ELR (cell line): ENCODE results near the gene SLC6A6.

Experiments
- DNase-seq: peaks from one replicate; pipeline ENCODE4 v3.0.0-alpha.2; 2015; ENCODE audit warnings: low read depth

Gene SLC6A6

DNA sequence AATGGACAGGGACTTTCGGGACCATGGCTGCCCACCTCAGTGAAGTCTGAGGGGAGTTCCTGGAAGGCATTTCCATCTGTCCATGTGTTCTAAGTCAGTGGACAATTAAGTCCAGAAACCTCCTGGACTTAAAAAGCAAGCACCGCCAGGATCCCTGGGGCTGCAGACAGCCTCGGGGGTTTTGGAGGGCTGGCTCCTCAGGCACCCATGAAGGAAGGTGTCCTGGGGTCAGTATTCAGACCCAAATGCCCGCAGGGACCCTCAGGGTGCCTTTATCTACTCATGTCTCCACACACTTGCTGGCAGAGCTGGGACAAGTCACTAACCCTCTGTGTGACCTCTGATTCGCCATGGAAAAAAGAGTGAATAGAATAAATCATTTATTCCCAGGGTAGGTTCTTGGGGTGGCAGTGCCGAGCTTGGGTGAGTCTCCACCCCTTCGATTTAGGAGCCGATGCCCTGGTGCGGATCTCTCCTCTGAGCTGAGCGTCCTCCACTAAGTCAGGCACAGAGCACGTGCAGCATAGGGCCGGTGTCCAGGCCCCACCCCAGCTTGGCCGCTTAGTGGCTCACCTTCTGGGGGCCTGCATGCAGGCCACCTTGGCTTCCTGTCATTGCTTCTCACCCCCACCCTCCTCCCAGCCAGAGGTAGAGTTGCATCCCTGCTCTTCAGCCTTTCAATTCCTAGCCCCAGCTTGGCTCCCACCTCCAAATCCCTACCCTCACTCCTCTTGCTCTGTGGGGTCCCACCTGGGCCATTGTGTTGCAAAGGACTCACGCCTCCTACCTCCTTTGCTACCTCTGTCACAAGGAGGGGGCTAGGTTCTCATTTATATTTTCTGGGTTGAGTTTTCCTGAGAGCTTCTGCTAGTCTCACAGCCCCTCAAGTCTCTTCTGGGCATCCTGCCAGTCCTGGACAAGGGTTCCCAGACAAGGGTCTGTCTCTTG is 19.9 kb downstream of the SLC6A6 start:
- no peak for DNase-seq

- no peak for DNase-seq
Observed at GRCh38 chr3:14423197-14423743, 20.9 kb downstream of the SLC6A6 start.

DNA sequence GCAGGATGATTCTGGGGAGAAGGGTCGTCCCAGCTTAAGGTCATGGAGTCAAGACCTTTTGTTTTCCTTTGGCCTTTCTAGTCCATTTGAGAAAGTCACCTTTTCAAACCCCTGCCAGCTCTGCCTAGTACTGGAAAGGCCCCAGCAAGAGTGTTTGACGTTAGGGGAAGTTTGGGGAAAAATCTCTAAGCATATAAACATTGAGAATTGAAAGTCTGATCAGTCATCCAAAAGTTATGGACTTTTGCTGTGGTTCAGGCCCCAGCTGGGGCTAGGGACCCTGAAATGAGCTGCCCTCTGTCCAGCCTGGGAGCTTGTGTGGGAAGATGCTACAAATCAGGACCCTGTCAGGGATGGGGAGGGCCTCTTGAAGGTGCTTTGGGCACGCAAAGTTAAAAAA is 21.6 kb downstream of the SLC6A6 start:
- no peak for DNase-seq

- peak; percentile 58 for DNase-seq
Observed at GRCh38 chr3:14424711-14425580, 22.5 kb downstream of the SLC6A6 start.

DNA sequence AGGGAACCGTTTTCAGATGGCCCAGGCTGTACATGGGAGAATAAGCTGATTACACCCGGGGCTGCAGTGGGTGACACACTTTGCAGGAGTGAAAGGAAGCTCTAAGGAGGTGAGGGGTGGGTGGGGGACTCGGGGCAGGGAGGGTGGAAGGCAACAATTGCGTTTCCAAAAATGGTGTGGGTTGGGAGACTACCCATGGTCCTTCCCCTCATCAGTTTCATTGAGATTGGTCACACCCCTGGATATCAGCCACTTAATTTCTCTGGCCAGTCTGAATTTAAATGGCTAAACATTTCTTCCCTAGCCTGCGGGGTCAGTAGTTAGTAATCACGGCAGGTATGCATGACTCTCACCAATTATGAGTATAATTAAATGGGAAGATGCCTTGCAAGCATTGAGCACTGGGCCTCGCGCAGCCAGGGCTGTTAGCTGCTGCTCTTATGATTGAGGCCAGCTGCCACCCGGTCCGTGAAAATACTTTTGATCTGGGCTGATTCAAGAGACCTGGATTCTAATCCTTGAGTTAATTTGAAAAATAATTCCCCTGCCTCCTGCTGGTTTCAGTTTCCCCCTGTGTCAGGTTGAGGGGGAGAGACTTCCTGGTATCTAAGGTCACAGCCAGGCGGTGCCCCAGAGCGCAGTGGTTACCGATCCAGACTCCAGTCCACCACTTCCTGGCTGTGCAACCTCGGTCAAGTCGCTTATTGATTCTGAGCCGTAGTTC is 23.3 kb downstream of the SLC6A6 start:
- peak; percentile 54 for DNase-seq

DNA sequence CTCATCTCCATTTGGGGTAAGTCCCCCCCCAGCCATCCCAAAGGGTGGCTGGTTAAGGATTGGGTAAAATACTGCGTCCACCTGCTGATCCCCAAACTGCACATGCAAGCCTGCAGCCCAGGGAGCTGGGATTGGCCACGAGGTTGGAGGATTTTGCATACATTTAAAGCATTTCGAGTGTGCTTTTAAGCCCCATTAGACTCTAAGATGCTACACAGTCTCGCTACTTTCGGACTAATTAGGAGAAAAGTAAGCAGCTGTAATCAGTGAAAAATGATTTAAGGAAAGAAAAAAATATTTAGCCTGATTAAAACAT is 23.9 kb downstream of the SLC6A6 start:
- no peak for DNase-seq

DNA sequence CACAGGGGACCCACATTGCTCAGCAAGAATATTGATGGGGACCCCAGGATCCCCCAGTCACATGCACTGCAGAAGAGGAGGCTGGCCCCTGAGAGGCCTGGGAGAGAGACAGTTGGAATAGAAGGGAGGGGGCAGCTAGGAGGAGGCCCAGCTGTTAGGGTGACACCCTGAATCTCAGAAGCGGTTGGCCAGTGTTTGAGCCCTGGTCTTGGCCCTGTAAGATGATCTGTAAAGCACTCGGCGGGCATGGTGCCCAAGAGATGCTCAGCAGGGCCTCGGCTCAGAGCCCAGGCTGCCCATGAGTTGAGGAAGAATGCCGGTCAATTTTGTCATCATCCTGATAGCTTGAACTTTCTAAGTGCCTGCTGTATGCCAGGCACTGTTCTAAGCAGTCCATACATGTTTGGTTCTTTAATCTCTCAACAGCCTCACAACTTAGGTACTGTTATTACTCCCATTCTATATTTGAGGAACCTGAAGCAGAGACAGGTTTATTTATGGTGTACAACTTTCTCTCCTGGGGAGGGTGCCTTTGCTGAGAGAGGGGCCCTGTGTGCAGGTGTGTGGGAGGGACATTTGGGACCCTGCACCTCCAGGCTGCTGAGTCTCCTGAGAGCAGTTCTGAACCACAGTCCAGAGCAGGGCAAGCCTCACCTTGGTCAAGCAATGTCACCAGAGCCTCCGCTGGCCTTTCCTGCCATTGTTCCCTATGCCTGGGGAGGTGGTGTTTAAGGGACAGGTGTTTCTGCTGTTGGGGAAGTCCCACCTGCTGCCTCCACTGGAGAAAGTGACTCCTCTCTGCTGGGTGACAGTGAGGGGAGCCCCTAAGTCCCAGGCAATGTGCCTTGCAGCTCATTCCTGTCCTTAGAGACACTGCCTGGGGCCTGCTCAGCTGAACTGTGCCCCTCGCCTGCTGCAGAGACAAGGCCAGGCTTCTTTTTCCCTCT is 26.0 kb downstream of the SLC6A6 start:
- no peak for DNase-seq

- DNase-seq: no peak
Observed at GRCh38 chr3:14429237-14429636, 26.8 kb downstream of the SLC6A6 start.

DNA sequence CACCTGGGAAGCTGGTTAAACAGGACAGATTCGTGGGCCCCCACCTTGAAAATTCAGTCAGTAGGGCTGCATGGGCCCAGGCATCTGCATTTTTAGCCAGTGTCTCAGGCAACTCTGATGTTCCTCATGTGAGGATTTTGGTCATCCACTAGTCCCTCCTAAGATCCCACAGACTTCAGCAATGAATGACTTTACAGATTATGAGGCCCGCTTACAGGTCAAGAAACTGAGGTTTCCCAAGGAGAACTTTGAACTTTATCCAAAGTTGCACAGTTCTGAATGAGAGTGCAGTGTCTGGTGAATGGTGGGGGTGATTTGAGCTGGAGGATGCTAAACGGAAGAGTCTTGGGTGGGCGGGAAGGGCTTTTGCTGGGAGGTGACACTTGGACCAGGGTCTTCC is 27.2 kb downstream of the SLC6A6 start:
- DNase-seq: no peak

- DNase-seq: no peak
Observed at GRCh38 chr3:14430053-14430452, 27.6 kb downstream of the SLC6A6 start.

- DNase-seq: no peak
Observed at GRCh38 chr3:14430706-14431451, 28.5 kb downstream of the SLC6A6 start.

GRCh38 chr3:14431452-14431916 is 29.1 kb downstream of the SLC6A6 start:
- no peak for DNase-seq

GRCh38 chr3:14431917-14432834 is 29.8 kb downstream of the SLC6A6 start:
- peak; percentile 92 for DNase-seq

GRCh38 chr3:14433106-14433505 is 30.7 kb downstream of the SLC6A6 start:
- no peak for DNase-seq

DNA sequence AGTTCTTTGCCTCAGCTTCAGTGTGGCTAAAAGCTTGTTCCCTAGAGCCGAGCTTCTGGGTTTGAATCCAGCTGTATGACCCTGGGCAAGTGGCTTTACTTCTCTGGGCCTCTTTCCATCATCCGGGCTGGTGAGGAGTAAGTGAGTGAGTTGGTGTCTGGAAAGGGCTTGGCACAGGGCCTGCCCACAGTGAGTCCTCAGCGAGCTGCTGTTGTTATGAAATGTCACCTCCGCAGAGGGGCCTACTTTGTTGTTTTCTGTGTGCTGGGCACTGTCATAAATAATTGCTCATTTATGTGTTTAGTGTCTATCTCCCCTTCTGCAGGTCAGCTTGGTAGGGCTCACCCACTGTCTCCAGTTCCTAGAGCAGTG is 31.7 kb downstream of the SLC6A6 start:
- peak; percentile 70 for DNase-seq

GRCh38 chr3:14434498-14435151 is 32.2 kb downstream of the SLC6A6 start:
- no peak for DNase-seq

GRCh38 chr3:14435175-14436014 is 33.0 kb downstream of the SLC6A6 start:
- DNase-seq: peak; percentile 60

- DNase-seq: no peak
Observed at GRCh38 chr3:14436954-14437281, 34.5 kb downstream of the SLC6A6 start.
